GM21367 (cell line): Measurements from ENCODE around the gene RRAGD.

Source experiments
- ATAC-seq: cut with Tn5 transposase; IDR thresholded peaks from one replicate; pipeline ENCODE4 v1.9.1; 2021; ENCODE audit not compliant: unreplicated experiment

Gene RRAGD

GRCh38 chr6:89378628-89379027 is 33.4 kb downstream of the RRAGD start:
- ATAC-seq: no peak

DNA sequence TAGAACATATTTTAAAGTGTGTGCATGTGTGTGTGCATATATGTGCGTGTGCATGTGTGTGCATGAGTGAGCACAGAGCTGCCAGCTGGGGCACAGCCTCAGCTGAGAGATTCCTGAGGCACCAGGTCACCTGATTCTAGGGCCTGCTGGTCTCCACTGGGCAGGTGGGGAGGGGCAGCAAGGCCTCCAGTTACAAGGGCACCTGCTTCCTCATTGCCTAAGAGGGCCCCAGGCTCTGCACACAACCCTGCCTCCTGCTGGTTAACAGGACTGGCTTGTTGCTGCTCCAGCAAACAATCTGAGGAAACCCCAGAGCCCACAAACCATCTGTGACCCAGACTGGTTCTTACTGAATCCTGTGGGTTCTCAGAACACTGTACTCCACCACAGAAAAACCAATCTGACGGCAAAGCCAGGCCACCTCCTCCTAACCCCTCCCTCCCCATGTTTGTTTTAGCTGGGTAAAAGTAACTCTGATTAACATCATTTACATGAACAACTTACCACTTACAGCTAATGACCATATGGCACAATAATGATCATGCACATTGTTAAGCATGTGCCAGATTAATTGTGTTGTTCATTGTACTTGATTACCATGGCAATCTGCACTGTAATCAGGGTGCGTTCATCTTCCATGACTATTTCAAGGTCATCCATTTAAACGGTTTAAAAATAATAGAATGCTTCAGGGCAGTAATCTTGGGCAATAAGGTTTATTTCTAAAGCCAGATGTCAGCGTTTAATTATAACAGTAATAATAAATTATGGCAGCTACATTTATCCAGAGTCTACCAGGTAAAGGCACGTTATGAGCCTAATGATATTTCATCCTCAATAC is 36.4 kb downstream of the RRAGD start:
- peak; percentile 80 for ATAC-seq

DNA sequence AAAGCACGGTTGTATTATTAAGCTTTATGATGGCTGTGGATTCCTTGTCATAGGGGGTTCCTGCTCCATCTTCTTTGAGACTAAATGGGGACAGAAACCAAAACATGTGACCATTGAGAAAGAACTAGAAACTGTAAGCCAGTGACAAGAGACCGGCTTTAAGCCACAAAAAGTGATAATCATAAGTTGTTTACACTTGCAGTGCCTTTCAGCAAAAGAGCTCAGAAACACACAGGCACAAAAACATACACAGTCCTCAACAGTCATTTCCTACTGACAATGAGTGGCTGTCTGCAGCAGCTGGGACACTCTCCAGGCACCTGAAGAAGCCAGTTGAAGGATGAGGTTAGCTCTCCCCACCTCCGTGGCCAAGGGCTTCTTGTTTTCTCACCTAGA is 39.6 kb downstream of the RRAGD start:
- ATAC-seq: peak; percentile 42

DNA sequence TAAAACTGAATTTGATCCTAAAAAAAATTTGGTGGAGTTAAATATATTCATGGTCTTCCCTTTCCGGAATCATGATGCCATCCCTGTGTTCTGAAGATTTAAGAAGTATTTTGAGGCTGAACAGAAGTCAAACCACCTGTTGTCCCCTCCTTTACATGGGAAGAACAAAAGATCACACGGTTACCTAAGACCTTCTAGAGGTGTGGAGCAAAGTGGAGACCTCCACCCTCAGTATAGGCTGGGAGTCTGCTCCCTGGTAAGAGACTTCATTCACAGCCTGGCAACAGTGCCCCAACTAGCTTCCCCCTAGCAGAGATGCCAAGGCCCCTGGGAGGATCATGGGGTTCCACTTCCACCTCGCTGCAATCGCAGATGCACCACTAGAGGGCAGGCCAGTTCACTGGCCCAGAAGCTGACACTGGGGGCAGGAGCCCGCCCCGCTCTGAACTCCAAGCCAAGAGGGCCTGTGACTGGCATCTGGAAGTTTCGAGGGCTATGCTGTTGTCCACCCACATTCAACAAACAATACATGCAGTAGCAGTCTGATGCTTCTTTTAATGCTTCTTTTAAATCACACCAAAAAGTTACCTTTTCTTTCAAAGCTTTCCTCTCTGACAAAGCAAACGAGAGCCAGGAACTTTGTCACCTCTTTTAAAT is 40.1 kb downstream of the RRAGD start:
- ATAC-seq: peak; percentile 56

DNA sequence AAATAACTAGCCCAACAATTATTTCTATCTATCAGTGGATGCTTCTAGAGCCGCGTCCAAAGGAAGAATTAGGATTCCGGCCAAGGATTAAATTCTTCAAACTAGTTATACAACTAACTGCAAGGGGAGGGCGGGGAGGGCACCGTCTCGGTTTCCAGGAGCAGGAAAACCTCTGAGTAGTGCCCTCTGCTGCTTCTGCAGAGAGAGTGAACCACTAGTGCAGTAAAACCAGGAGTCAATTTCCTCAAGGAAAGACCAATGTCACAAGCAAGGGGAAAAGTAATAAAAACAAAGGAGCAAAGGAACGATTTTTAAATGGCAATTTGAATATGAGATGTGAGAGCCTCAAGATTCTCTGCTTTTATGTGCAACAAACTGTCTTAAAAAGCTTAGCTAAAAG is 43.1 kb downstream of the RRAGD start:
- no peak for ATAC-seq

GRCh38 chr6:89368107-89368506 is 44.0 kb downstream of the RRAGD start:
- no peak for ATAC-seq

- no peak for ATAC-seq
These were observed 47.5 kb downstream of the RRAGD start for GRCh38 chr6:89364586-89364985.

DNA sequence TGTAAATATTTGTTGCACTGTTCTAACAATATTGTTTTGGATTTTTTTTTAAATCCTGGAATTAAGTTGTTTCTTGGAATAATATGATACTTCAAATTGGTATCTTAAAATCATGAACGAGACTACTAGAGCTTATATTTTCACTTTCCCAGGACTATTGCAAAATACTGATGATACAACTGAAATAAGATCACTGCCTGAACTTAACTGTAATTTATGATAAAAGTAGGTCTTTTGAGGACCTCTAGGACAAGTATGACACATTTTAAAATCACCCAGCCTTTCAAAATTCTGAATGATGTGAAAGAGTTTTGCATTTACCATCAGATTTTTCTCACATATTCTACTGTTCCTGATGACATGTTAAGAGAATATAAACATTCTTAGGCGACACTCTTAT is 50.9 kb downstream of the RRAGD start:
- ATAC-seq: no peak

GRCh38 chr6:89360415-89360999 is 51.6 kb downstream of the RRAGD start:
- ATAC-seq: peak; percentile 41

DNA sequence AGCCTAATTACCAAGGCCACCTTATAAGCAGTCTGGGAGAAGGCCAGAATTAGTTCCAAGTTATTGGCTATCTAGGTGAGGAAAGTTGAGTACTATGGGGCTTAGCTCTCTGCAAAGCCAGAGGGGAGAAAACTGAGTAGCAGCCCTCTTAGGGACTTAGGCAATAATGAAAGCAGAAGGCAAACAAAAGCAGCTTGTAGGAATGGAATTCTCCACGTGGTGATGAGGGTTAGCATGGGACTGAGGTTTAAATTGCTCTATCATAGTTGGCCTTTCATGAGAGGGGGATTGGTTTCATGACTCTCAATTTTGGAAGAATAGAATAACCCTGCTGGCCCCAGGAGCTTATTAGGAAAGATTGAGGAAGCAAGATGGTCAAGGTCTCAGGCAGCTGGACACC is 52.5 kb downstream of the RRAGD start:
- ATAC-seq: no peak

DNA sequence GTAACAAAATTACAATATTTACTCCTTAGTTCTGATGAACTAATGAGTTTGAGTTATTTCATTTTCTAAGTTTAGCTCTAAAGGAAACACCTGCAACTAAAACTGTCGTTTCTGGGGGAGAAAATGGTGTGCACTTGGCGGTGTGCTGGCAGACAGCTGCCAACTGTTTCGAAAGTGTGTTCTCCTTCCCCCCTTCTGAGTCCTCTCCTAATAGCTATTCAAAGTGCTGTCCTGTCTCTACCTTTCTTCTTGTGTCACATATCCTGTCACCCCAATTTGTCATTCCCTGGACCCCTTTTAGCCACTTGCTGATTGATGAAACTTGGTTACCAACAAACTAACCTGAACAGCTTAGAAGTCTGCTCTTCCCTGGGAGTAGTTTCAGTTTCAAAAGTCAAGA is 54.7 kb downstream of the RRAGD start:
- ATAC-seq: peak; percentile 43

GRCh38 chr6:89356642-89357170 is 55.4 kb downstream of the RRAGD start:
- ATAC-seq: no peak

DNA sequence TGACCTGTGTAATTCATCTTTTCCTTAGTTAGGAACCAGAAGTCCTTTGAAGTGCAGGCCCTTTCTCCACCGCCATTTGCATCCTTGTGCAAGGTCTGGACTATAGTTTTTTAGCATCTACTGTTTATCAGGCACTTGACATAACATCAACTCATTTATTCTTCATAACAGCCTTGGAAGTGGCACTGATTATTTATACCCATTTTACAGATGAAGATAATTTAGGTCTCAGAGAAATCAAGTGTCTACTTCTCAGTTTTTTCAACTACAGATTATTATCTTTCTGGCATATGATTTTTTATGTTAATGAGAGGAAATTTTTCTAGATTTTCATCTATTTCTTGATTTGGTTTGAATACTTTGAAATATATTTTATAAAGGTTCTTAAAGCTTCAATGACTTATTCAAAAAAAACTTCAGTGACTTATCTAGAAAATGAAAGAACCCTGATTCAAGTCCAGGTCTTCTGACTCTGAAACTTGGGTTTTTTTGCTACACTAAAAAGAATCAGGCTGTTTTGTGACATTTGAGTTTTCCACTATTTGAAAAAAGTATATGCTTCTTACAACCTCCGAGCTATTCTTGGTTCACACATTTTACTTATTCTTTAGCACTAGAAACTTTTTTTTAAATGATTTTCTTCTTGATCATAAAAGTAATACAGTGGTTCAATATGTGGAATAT is 56.4 kb downstream of the RRAGD start:
- no peak for ATAC-seq

DNA sequence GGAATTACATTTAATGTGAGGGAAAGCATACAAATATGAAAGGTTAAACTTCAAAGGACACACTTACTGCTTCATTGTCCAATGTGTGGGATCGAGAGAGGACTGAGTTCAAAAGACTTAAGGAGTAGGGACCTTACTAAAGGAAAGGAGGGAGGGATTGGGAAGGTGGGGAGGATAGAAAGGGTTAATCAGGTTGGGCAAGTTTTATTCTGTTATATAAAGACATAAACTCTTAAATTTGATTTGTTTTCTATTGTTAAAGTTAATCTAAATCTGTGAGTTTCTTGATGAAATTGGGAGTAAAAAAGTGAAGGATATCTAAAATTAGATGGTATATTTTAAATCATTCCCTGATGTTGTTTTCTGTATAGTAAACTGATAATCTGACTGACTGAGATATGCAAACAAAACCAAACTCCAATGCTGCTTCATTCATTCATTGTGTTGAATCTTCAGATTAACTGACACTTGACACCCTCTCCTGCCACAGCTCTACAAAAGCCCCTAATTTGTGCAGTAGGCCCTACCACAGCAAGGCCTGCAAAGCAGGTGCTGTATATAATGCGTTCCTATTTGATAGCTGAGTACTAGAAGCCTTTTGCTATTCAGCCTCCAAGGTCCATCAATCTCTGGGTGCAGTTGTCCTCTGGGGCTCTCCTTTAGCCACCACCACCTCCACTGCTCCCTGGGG is 58.2 kb downstream of the RRAGD start:
- ATAC-seq: no peak

DNA sequence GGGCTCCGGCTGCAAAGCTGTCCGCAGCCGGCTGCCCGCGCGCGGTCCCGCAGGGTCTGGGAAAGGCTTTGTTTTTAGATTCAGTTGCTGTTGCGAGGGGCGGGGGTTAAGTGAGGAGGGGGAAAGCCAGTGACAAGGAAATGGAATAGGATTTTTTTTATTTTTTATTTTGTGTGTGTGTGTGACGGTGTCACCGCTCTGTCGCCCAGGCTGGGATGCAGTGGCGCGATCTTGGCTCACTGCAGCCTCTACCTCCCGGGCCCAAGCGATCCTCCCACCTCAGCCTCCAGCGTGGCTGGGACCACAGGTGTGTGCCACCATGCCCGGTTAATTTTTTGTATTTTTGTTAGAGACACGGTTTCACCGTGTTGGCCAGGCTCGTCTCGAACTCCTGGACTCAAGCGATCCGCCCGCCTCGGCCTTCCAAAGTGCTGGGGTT is 58.9 kb downstream of the RRAGD start:
- no peak for ATAC-seq

DNA sequence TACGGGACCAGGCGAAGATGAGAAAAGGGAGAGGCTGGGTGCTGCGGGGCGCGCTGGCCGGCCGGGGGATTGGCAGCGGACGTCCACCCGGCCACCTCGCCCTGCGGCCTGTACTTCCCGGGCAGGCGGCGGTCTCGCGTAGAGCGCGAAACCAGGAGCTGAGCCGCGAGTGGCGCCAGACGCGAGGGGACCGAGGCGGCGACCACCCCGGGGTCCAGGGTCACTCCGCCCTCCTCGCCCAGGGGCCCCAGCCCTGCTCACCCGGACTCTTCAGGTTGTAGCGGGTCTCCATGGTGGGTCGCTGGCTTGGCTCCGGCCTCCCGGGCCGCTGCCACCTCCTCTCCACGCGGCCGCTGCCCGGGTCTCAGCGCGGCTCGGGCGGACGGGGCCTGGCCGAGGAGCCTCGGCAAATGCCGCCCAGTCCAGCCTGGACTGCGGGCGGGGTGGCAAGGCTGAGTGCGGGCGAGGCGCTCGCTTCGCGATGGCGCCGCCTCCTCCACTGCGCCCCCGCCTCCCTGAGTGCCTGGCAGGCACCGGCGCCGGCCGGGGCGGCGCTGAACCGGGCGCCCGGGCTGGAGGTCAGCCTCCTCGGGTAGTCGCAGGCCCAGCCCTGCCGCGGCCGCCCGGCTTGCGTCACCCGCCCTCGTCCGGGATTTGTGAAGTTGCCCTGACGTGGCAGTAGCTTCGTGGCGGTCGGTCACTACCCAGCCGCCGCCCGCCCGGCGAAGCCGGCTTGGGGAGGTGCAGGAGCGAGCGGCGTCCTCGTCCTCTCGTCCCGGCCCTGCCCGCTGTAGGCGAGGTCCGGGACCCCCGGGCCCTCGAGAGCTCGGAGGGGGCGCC is 59.6 kb downstream of the RRAGD start, which contains the start of gene UBE2J1:
Gene UBE2J1, minus strand, starts transcription at position 445 of the 840 bp plus-strand sequence. Its CDS starts 153 bp downstream, at position 292.
- ATAC-seq: peak; percentile 31

DNA sequence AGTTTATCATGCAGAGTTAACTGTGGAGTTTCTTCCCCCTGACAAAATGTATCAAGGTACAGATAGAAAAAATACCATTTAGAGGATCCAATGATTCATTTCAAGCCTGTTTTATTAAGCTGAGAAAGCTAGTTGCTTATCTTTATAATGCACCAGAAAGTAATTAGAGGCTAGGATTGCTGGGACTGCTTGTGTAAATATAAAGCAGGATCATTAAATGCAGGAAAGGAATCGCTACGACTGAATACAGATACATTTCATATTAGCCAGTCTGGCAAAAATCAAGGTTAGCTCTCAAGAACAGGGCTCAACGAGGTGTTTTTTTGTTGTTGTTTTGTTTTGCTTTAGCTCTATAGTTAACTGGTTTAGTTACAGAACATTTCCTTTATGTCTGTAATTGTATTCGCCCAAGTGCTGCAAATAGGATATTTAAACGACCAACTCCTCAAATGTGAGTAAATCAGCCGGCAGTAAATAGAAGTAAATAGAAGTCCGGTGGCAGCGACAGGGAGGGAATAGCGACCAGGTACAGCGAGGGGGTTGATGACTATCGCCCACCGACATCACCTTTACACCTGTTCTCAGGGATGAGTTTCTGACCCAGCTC is 60.3 kb downstream of the RRAGD start:
- no peak for ATAC-seq

- ATAC-seq: no peak
These were observed 61.6 kb downstream of the RRAGD start for GRCh38 chr6:89350281-89350966.

- ATAC-seq: no peak
These were observed 63.7 kb downstream of the RRAGD start for GRCh38 chr6:89348372-89348771.
